HG02678 (cell line): ENCODE results near the gene XPOT.

Source experiments
- ATAC-seq: cut with Tn5 transposase; IDR thresholded peaks from one replicate; pipeline ENCODE4 v1.9.1; 2021; ENCODE audit warnings: mild to moderate bottlenecking, moderate library complexity; ENCODE audit not compliant: unreplicated experiment

The XPOT gene

GRCh38 chr12:64466178-64466577 is 62.0 kb downstream of the XPOT start:
- no peak for ATAC-seq

DNA sequence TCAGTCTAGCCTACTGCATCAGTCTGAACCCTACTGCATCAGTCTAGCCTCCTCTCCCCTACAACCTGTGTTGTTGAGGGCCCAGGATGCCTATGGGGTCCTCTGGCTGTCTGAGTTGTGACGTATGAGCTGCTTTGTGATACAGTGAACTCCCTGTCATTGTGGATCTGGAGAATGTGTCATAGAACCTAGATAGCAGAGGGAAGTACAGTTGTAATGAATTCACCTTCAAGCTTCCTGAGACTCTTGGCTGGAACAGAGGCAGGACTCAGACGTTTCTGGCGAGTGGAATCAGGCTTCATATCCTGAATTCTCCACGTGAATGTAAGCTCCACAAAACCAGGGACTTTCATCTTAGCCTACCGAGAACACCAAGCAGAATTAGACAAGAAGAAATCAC is 64.8 kb downstream of the XPOT start:
- no peak for ATAC-seq

DNA sequence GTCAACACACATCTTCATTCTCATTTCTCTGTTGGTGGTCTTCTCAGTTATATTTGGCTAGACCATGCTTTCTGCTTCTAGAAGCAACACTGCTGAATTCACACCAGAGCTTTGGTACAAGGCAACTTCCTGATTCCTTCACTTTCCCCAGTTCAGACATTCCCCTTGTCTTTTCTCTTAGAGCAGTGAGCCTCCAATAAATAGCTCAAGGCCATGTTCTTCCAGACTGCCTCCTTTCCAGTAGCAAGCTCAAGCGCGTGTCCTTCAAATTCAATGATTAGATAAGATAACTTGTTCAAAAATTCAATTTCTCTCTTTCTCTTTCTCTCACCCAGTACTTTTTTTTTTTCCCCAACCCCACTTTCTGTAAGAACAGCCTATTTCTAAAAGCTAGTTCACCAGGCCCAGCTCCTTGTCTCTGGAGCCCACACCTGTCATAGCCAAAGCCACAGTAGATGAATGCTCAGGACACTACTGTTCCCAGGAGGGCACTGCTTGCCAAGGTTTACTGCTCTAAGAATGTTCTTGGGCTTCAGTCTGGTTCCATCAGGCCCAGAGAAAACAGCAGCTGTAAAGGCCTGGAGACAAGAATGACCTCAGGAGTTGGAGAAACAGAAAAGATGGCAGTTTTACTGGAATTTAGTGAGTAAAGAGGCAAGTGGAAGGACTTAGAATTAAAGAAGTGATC is 65.4 kb downstream of the XPOT start:
- ATAC-seq = no peak

DNA sequence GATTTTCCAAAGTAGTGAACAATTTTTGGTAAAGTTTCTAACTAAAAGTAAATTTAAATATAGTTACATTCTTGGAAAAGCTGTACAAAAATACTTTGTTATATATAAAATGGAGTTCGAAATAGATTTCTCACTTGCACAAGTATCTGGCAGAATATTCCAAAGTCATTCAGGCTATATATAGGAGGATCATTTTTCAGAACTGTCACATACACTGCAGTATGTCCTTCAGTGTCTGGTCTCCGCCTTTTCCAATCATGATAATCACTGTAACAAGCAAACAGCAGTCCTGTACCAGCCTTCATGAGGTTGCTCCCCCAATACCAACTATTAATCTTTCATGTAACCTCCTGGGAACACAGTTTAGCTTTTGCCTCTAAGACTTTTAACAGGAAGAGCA is 66.3 kb downstream of the XPOT start:
- ATAC-seq = no peak

DNA sequence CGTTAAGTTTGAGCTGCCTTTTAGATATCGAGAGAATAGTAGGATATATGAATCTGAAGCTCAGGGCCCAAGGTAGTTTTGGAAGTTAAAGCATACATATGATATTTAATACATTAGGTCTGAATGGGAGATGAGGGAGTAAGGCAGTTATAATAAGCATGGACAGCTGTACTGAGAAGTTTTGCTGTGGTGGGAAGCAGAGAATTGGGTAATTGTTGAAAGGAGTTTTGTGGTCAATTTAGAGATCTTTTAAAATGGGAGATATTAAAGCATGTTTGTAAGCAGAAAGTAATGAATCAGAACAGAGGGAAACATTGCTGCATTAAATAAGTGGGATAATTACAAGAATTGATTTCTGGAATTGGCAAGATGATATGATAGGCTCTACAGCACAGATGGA is 69.0 kb downstream of the XPOT start:
- ATAC-seq = no peak

DNA sequence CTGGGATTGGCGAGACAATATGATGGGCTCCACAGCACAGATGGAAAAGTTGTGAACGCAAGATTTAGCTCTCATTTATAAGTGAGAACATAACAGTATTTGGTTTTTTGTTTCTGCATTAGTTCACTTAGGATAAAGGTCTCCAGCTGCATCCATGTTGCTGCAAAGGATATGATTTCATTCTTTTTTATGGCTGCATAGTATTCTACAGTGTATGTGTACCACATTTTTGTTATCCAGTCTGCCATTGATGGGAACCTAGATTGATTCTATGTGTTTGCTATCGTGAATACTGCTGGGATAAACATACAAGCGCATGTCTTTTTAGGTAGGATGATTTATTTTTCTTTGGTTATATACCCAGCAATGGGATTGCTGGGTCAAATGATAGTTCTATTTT is 71.3 kb downstream of the XPOT start:
- ATAC-seq = no peak

- no peak for ATAC-seq
Observed at GRCh38 chr12:64476844-64477243, 72.7 kb downstream of the XPOT start.

- ATAC-seq = no peak
Observed at GRCh38 chr12:64478661-64479060, 74.5 kb downstream of the XPOT start.

GRCh38 chr12:64480148-64480547 is 76.0 kb downstream of the XPOT start:
- ATAC-seq = no peak

DNA sequence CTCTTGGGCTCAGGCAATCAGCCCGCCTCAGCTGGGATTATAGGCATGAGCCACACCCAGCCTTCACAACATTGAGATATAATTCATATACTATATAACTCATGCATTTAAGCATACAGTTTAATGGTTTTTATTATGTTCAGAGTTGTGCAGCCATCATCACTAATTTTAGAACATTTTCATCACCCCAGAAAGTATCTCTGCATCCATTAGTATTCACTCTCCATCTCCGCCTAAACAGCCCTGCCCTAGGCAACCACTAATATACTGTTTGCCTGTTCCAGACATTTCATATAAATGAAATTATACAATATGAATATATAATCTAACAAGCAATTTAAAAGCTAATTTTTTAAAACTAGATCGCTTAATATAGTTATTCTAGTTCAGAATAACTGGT is 82.5 kb downstream of the XPOT start:
- no peak for ATAC-seq

DNA sequence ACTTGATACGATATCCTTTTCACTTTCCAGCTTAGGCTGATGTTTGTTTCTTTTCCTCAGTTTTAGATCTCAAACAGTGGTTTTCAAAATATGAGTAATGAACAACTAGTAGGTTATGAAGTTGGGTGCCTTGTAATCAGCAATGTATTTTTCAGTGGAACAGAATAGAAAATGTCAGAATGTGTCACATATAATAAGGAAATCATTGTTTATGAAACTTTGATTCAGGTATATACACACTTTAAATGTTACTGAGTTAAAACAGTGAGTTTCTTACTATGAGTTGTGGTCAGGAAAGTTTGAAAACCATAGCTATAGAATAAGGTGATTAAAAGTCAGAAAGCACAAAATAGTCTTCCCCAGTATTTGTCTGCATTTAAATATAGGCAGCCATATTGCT is 87.5 kb downstream of the XPOT start:
- no peak for ATAC-seq

DNA sequence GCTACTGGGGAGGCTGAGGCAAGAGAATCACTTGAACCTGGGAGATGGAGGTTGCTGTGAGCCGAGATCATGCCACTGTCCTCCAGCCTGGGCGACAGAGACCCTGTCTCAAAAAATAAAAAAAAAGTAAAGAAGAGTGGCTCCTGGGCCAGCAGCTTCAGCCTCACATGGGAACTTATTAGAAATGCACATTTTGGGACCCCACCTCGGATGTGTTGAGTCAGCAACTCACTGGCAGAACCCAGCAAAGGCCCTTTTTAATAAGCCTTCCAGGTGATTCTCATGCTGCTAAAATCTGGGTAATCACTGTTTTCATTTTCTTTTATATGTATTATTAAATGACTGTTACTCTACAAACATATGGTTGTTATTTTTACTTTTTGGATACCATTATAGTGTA is 89.3 kb downstream of the XPOT start:
- ATAC-seq = no peak

- ATAC-seq = no peak
Observed at GRCh38 chr12:64494998-64495729, 91.0 kb downstream of the XPOT start.

DNA sequence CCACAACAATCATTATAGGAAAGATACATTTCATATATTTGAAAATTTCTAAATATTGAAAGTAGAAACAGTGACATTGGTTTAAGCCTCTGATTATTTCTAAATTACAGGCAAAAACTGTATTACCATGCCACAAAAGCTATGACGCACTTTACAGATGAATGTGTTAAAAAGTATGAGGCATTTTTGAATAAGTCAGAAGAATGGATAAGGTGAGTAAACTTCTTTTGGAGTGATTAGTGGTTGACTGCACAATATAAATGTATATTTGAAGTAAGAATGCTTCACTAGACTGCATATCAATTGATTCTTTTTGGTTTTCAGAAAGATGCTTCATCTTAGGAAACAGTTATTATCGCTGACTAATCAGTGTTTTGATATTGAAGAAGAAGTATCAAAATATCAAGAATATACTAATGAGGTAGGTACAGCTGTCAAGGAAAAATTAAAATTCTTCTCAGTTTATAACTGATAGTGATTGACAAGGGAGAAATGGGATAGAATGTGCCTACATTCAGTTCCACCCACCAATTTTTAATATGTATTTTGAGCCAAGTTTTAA is 92.7 kb downstream of the XPOT start:
- no peak for ATAC-seq

GRCh38 chr12:64497484-64497883 is 93.3 kb downstream of the XPOT start:
- ATAC-seq = no peak

DNA sequence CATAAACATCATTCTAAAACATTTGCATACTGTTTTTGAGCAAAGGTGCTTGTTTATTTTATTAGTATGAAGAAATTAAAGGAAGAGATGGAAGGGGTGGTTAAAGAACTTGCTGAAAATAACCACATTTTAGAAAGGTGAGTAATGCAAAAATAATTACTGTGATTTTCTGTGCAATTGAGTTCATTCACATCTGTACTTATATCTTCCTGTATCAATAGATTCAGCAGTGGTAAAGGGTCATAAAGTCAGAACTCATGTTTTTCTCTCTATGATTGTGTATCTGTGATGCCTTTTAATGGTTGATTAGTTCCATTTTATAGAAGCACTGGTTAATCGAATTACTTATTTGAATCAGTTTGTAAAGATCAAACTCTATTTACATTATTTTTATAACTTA is 93.7 kb downstream of the XPOT start:
- ATAC-seq = no peak

- ATAC-seq = no peak
Observed at GRCh38 chr12:64500394-64500793, 96.2 kb downstream of the XPOT start.
